VCaP (cell line): ENCODE measurements around the gene MYO1D.

Experiments used
- H3K27ac ChIP-seq: fragments of 450-650 bp; 2 replicates; pipeline ENCODE4 v1.5.1; 2017
- TF ChIP-seq, protein P1 (sequence below): fragments of 450-650 bp; conservative IDR thresholded peaks from 2 replicates; pipeline ENCODE4 v1.5.1; 2017; ENCODE audit warnings: mild to moderate bottlenecking, moderate library complexity

MYO1D gene

DNA sequence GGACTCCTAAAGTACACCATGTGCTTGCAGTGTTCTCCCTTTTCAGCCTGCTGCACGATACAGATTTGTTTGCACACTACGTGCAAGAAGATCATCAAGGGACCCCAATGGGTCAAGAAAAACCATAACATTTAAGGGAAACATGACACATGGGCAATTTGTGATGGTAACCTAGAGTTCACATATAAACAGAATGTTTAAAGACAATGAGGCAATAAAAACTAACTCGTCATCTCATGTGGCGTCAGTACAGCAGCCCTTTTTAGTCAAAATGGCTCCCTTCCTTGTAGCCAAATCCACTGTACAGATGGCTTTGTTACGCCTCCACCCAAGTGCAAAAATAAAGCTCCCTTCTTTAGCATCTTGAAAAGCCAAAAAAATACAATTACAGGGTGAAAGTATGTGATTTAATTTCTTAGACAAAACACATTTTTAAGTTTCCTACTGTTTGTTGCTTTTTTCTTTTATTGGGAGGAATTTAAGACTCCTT, 216.4 kb downstream of the MYO1D start:
- TF ChIP-seq, protein P1, sequence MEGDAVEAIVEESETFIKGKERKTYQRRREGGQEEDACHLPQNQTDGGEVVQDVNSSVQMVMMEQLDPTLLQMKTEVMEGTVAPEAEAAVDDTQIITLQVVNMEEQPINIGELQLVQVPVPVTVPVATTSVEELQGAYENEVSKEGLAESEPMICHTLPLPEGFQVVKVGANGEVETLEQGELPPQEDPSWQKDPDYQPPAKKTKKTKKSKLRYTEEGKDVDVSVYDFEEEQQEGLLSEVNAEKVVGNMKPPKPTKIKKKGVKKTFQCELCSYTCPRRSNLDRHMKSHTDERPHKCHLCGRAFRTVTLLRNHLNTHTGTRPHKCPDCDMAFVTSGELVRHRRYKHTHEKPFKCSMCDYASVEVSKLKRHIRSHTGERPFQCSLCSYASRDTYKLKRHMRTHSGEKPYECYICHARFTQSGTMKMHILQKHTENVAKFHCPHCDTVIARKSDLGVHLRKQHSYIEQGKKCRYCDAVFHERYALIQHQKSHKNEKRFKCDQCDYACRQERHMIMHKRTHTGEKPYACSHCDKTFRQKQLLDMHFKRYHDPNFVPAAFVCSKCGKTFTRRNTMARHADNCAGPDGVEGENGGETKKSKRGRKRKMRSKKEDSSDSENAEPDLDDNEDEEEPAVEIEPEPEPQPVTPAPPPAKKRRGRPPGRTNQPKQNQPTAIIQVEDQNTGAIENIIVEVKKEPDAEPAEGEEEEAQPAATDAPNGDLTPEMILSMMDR: no peak
- no peak overlapping the region for H3K27ac ChIP-seq

DNA sequence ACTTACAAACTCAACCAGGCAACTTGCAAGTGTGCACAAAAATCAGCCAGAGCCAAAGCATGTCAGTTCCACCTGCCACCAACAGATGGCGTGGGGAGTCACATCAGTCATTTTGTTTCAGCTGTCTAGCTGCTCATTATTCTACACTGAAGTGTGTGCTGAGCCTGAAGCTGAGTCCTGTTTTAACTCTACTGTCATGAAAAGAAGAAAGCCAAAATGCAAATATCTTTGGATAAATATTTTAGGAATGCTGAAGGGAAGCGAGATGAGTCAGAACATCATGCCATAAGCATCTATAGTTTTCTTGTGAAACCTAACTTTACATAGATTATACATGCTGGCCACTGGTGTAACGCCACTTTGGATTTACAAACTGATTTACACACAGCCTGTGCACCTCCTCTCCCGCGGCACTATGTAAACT, 217.5 kb downstream of the MYO1D start:
- TF ChIP-seq, protein P1: peak; percentile 99
- H3K27ac ChIP-seq: peak overlapping the region; percentile 59

DNA sequence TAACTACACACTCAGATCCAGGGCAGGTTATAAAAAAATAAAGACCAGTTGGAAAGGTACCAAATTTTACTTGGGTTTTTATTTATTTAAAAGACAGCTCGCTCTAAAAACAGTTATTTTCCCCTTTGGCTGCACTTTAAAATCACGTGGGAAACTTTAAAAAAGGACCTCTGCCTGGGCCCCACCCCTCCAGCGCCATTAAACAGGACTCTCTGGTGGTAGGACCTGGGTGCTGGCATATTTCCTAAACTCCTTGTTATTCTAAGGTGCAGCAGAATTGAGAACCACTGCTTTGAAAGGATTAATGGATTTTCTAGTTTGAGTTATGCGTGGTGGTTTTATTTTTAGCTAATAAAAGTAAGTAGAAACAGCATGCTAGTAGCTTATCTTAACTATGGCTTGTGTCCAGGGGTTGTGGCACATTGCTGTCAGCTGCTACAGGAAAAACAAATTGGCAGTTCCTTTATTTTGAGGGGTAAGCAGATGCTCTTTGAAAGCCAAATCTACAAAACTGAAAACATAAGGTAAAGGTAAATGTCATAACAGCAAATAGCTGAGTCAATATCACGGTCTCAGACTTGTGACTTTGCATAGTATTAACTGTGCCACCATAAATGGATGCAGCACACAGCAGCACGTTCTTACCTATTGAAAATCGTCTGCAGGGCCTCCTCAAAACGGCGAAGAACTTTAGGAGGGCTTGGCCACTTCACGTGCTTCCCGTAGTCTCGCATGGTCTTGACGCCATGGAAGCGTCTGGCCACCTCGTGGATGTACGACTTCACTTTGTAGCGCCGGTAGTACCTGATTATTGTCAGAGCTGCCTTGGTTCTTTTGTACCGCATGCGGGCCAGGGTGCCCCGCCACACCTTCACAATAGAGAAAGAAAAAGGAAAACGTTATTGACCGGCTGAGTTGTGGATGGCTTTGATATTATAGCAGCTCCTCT, 218.2 kb downstream of the MYO1D start:
- TF ChIP-seq, protein P1: no peak

DNA sequence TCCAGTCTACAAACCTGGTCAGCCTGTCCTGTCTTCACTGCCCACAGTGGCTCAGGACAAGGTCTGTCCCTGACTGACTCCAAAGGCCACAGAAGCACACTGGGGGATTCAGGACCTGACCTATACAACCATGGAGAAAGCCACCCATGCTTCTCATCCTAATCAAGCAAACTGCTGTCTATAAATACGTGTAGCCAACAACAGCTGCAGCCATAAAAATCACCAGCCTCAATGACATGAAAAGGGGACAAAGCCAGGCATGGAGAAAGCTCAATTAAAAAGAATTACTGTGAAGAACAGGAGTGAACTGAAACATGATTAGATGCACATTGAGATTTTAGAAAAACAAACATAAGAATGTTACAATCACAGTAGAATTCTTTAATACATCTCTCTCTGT, 220.0 kb downstream of the MYO1D start:
- TF ChIP-seq, protein P1: no peak
- no peak overlapping the region for H3K27ac ChIP-seq

More for the DNA sequence above, 218.2 kb downstream of the MYO1D start:
- H3K27ac ChIP-seq: peak overlapping the region; percentile 59

DNA sequence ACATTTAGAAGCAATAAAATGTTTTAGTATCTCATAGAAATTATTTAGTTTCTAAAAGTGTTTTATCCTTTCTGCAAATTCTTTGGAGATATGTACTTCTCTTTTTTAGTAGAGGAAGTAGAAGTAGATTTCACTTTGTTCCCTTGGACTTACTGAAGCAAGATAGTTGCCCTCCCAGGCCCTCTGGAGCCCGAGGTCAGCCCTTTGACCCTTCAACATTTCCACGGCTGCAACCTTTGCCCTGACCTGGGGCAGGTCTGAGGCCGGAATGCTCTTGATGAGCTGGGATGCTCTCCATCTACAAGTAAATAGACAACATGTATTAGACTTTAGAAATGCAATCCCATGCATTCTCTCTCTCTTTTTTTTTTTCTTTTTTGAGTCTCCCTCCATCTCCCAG, 222.6 kb downstream of the MYO1D start:
- H3K27ac ChIP-seq: no peak overlapping the region
- TF ChIP-seq, protein P1: no peak

DNA sequence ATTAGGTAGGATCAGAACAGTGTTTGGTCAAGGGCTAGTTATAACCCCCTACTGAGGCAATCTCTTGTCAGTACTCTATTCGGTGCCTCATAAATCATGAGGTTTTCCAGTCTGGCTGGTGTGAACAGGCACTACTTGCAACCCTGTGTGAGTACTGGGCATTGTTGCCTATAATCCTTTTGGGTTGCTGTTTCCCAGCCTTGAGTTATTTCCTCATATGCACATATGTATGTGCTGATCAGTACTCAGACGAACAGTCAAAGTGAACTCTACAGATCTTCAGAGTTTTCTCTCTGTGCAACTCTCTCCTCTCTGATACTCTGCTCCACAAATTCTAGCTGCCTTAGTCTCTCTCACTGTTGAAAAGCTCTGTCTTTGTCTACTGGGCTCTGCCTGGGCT, 225.8 kb downstream of the MYO1D start:
- peak overlapping the region; percentile 32 for H3K27ac ChIP-seq
- TF ChIP-seq, protein P1: no peak

DNA sequence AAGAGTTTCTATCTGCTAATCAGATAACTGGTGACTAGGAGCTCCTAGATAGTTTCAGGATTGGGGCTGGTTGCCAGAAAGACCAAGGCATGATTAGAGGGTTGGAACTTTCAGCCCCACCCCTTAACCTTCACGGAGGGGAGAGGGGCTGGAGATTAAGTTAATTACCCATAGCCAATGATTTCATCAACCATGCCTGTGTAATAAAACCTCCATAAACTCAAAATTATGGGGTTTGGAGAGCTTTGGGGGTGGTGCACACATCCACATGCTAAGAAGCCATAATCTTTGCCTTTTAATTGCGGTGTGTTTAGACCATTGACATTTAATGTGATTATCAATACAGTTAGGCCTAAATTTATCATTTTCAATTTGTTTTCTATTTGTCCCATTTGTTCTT, 228.5 kb downstream of the MYO1D start:
- TF ChIP-seq, protein P1: no peak
- H3K27ac ChIP-seq: no peak overlapping the region
